Measurements from ENCODE around the gene PITPNM1.

The PITPNM1 gene

GRCh38 chr11:67503119-67504004 is 1.8 kb downstream of the PITPNM1 start:
- peak overlapping the region; percentile 71; the same call in 1 of the 2 replicates for H3K4me3 ChIP-seq (ENCODE audit: low read length)

GRCh38 chr11:67502328-67502979 is 2.7 kb downstream of the PITPNM1 start:
- no peak for TF ChIP-seq ZNF274 (IDR thresholded peaks at IDR 0.05; ENCODE audit: low read depth, low read length)
- H3K4me3 ChIP-seq (ENCODE audit: low read length) = no peak overlapping the region

More at GRCh38 chr11:67503119-67504004, 1.8 kb downstream of the PITPNM1 start:
- no peak for TF ChIP-seq ZNF274 (IDR thresholded peaks at IDR 0.05; ENCODE audit: low read depth, low read length)

- TF ChIP-seq ZNF274 (IDR thresholded peaks at IDR 0.05; ENCODE audit: low read depth, low read length) = no peak
These were observed 3.3 kb downstream of the PITPNM1 start for GRCh38 chr11:67501854-67502253.

DNA sequence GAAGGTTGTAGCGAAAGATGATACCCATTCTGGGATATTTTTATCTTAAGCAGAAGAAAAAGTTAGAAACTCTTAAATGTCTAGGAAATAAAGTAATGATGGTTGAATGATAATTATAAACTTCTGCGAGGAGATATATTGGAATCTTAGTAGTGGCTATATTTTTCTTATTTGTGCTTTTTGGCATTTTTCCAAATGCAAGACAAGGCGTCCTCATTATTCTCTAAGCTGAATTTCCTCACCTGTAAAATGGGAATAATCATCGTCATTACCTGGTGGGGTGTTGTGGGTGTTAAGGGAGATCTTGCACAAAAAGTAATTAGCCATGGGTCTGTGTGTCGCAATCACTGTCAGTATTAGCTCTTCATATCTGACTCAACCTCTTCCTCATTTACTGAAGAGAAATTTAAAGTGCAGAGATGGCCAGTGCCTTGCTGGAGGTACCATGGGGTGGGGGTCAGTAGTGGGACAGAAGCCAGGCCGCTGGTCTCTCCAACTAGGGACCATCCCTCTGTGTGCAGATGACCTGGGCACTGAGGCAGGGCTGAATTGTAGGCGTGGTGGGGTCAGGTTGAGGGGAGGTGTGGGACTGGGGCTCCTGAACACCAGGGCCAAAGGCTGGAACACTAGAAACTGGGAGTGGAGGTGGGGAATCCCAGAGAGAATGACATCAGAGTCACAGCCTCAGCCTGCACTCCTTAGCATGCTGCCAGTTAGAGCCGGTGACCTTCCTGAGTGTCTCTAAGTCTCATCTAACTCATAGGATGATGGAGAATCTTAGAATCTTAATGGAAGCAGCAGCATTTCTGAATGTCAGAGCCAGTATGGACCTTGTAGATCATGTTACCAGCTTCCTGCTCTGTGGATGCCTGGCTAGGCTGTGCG is 4.1 kb downstream of the PITPNM1 start:
- H3K4me3 ChIP-seq (ENCODE audit: low read length) = no peak overlapping the region
- TF ChIP-seq ZNF274 (IDR thresholded peaks at IDR 0.05; ENCODE audit: low read depth, low read length) = no peak

More at GRCh38 chr11:67501854-67502253, 3.3 kb downstream of the PITPNM1 start:
- H3K4me3 ChIP-seq (ENCODE audit: low read length) = no peak overlapping the region

DNA sequence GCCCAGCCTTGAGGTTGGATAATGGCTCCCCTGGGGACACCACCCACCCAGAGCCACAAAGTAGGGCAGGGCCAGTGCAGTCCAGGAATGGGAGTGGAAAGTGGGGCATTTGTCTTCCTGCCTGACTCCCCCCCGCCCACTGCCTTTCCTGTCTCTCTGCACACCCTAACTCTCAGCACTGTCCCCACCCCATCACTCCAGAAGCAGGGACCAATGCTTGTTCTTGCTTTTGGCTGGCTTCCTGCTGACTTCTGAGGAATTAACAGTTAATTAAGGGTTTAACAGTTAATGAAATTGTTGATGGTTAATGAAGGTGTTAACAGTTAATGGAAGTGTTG is 4.7 kb downstream of the PITPNM1 start:
- TF ChIP-seq ZNF274 (IDR thresholded peaks at IDR 0.05; ENCODE audit: low read depth, low read length) = no peak
- H3K4me3 ChIP-seq (ENCODE audit: low read length) = no peak overlapping the region

- no peak overlapping the region for H3K4me3 ChIP-seq (ENCODE audit: low read length)
- TF ChIP-seq ZNF274 (IDR thresholded peaks at IDR 0.05; ENCODE audit: low read depth, low read length) = no peak
These were observed 5.2 kb downstream of the PITPNM1 start for GRCh38 chr11:67499808-67500483.

- no peak for TF ChIP-seq ZNF274 (IDR thresholded peaks at IDR 0.05; ENCODE audit: low read depth, low read length)
These were observed 6.6 kb downstream of the PITPNM1 start for GRCh38 chr11:67498544-67498972.

DNA sequence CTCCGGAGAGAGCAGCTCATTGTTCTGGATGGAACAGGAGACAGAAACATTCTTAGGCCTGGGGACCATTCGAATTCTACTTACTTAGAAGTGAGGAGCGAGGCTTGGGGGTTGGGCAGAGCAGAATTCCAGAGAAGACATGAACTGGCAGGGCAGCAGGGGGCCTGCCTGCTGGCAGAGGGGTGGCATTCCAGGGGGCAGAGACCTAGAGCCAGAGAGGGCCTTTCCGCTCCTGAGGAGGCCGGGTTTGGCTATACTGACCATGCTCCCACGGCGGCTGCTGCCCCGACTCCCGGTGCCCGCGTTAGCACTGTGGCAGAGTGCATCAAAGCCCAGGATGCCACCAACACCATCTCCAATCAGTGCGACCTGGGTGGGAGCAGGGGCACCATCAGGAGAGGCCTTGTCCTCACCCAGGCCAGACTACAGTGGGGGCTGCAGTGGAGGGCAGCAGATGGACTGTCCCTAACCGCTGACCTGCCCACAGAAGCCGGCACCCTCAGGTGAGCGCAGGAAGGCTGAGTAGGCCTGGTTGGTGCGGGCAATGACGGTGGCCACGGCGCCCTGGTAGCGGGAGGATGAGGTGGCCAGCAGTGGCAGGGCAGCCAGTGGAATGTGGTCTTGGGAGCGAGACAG is 7.4 kb downstream of the PITPNM1 start:
- H3K4me3 ChIP-seq (ENCODE audit: low read length) = no peak overlapping the region
- no peak for TF ChIP-seq ZNF274 (IDR thresholded peaks at IDR 0.05; ENCODE audit: low read depth, low read length)

More at GRCh38 chr11:67498544-67498972, 6.6 kb downstream of the PITPNM1 start:
- no peak overlapping the region for H3K4me3 ChIP-seq (ENCODE audit: low read length)

DNA sequence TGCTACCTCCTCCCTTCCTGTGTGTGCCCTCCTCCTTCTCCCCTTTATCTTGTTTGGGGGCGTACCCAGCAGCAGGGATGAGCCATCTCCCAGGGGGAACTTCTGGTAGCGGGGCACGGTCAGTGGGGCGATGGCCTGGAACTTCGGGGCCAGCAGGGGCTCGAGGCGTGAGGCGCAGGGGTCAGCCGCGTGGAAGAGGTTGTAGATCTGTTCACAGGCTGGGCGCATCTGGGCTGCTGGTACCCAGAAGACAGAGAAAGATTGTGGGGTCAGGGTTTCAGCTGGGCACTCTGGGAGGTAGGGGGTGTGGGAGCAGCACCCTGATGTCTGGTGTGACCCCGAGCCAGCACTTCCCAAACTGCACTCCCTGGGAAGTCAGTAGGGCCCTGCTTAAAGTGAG is 9.1 kb downstream of the PITPNM1 start:
- H3K4me3 ChIP-seq (ENCODE audit: low read length) = no peak overlapping the region
- no peak for TF ChIP-seq ZNF274 (IDR thresholded peaks at IDR 0.05; ENCODE audit: low read depth, low read length)

DNA sequence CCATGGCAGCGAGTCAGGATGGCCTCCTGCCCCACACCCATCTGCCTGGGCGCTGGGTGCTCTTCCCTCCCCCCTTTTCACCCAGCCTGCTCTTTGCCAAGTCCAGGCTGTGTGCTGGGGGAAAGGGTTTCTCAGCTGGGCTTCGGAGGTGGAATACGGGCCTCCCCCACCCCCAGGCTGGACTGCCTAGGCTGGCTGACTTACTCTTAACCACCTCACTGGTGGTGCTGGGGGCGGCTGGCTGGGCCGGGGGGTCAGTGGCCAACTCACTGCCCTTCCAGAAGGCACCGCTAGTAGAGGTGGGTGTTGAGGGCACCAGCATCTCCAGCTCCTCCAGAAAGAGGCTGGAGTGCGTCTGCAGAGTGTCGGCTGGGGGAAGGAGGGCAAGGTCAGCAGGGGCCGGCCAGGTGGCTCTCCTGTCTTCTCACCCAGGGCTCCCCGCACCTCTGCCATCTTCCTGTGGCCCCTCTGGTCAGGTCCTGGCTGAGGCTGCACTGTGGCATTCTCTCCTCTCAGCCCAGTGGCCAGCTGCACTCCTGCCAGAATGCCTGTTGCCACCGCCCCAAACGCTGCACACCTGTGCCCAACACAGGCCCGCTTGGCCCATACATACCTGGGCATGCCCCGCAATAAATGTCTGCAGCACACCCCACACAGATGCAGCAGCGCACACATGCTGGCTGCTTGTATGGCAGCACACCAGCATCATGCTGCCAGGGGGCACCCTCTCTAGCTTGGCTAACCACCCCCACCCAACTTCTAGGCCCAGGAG is 9.7 kb downstream of the PITPNM1 start:
- no peak for TF ChIP-seq ZNF274 (IDR thresholded peaks at IDR 0.05; ENCODE audit: low read depth, low read length)

DNA sequence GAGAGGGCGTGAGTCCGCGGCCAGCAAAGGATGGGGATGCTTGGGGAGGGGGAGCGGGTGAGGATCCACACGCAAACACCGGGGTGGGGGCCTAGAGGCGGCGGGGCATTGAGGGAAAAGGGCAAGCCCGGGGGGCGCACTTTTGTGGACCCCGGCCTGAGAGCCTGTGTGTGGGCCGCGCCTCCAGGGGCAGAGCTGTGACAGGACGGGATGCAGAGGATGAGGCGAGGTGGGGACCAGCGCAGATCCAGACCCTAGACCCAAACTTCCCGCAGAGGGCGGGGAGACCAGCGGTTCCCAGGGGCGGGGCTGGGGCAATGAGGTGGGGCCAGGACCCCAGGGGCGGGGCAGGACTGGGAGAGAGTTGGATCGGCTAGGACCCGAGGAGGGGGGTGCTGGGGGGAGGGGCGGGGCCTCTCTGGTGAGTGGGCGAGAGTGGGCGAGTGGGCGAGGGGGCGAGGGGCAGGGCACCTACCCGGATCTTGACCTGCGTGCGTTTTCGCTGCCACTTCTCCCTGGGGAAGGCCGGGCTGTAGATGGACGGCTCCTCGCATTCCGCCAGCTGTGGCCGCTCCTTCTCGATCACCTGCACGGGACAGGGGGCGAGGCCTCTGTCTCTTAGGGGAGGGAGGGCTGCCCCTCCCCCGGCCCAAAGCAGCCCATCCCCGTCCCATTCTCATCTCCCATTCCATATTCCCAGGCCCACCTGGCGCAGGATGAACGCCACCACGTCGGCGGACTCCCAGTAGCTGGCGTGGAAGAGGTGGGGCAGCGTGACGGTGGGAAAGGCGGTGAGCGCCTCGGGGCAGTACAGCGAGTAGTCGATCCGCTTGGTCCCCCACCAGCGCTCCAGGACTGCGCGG is 10.6 kb downstream of the PITPNM1 start:
- no peak overlapping the region for H3K4me3 ChIP-seq (ENCODE audit: low read length)
- TF ChIP-seq ZNF274 (IDR thresholded peaks at IDR 0.05; ENCODE audit: low read depth, low read length) = no peak

More for the DNA sequence above, 9.7 kb downstream of the PITPNM1 start:
- H3K4me3 ChIP-seq (ENCODE audit: low read length) = no peak overlapping the region
